CD4-positive, alpha-beta T cell treated with Interferon gamma for 1 hour (primary cell): ENCODE data around the gene LGALS9C.
"Not testable (repeated sequence)": the region's sequence is repeated elsewhere in the genome, so short reads cannot be mapped to it uniquely, and the experiment has no call there.

Experiments
- DNase-seq: peaks from one replicate; pipeline ENCODE4 v3.0.0-alpha.2; 2020

Gene LGALS9C

DNA sequence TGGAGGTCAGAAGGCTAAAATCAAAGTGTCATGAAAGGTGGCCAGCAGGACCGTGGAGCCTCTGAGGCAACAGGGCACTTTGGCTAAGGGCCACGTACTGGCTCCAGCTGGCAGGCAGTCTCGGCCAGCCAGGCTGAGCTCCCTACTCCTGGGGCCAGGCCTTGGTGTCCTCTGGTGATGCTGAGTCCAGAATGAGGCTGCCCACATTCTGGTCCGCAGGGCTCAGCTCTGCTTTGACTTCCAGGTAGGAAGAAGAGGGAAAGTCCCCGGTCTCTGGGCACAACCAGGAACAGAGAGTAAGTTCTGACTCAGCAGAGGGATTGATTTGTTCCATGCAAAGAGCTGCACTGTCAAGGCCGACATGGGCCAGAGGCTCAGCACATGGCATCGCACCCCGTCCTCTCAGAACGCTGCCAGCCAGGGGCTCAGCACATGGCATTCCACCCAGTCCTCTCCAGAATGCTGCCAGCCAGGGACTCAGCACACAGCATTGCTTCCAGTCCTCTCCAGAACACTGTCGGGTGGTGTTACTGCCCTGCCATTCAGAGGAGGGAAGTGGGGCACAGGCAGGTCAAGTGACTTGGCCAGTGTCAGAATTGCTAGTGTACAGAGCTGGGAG lies 2.5 kb downstream of the LGALS9C start:
- DNase-seq = not testable (repeated sequence)

DNA sequence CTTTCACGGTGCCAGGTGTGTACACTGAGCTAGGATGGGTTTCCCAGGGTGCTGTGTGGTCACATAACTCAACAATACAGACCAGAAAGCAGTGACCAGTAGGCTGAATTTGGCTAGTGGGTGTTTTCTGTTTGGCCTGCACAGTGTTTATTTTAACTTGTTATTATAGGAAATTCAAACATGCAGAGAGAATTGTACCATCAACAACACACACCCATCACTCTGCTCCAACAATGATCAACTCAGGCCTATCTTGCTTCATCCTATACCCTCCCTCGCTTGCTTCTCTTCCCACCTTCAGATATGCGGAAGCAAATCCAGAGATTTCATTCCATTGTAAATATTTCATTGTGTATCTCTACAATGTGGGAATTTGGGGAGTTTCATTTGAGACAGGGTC lies 5.2 kb downstream of the LGALS9C start:
- DNase-seq = not testable (repeated sequence)

DNA sequence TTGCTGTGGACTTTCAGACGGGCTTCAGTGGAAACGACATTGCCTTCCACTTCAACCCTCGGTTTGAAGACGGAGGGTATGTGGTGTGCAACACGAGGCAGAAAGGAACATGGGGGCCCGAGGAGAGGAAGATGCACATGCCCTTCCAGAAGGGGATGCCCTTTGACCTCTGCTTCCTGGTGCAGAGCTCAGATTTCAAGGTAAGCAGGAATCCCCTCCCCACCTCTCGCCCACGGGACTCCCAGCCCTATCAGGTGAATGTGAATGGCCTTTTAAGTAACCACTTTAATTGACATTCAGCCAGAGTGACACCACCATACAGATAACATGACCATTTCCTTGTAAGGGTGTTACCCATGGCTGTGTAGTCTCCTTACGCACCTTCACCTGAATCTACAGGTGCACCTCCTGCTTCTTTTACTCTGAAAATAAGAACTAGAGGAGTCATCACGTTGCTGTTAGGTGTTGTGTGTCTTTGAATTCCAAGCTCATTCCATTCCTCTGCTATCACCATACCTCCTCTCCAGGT lies 9.4 kb downstream of the LGALS9C start:
- not testable (repeated sequence) for DNase-seq

DNA sequence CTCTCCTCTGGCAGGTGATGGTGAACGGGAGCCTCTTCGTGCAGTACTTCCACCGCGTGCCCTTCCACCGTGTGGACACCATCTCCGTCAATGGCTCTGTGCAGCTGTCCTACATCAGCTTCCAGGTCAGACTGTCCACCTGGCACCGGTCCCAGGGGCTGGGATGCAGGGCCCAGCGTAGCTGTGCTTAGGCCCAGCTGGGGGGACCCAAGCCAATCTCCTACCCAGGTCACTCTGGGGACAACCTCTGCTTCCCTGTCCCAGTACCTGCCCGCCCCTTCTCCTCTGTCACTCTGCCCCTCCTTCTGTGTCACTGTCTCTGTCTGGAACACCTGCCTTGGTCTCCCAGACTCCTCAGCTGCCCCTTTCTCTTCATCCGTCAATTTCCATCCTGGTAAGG lies 11.0 kb downstream of the LGALS9C start:
- DNase-seq = not testable (repeated sequence)

DNA sequence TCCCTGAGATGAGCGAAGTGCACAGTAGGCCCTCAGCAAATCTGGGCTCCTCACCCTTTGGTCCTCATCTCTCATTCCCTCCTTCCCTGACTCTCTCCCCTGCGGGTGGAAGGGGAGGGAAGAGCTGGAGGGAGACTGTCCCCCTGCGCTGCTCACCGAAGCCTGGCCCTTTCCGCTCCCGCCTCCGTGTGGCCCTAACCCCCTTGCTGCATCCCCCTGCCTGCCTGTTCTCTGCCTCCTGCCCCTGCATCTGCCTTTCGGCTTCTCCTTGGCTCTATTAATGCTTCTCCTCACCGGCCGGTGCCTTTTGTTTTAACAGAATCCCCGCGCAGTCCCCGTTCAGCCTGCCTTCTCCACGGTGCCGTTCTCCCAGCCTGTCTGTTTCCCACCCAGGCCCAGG lies 12.0 kb downstream of the LGALS9C start:
- not testable (repeated sequence) for DNase-seq

DNA sequence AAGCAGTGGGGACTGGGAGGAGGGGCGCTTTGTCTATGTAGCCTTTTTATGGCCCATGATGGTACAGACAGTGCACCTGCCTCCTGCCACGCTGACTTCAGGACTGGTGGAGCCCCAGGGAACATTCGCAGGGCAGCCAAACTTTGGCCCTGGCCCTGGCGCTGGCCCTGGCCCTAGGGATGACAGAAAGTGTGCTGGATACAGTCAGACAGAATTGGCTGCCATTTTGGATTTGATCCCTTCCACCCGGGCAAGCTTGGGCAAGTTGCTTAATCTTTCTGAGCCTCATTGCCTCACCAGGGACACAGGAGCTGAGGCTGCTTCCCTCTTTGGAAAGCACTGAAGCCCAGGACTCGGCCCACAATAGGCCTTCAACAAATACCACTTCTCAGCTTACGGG lies 13.4 kb downstream of the LGALS9C start:
- not testable (repeated sequence) for DNase-seq

DNA sequence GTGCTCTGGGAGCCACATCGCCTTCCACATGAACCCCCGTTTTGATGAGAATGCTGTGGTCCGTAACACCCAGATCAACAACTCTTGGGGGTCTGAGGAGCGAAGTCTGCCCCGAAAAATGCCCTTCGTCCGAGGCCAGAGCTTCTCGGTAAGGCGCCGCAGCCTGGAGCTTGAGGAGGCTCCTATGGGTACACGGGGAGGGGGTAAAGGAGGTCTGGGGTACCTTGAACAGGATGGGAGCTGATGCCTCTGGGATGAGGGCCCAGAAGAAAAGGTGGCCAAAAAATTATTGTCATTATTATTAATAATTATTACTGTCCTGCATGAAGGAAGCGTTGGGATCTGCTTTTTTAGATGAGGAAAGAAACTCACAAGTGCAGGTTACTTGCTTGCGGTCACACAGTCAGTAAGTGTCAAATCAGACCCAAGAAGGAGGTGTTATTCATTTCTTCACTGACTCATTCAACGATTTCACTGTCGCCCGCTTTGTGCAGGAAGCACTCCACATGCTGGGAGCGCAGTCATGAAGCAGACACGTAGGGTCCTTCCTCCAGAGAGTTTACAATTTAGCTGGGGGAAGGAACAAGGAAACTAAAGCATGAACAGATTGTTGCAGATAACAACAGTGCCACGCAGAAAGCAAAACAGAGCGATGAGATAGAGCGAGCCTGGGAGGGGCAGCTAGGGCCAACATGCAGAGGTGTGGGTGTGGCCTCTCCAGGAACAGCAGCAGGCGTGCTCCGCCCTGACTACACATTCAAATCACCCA lies 16.3 kb downstream of the LGALS9C start:
- not testable (repeated sequence) for DNase-seq

DNA sequence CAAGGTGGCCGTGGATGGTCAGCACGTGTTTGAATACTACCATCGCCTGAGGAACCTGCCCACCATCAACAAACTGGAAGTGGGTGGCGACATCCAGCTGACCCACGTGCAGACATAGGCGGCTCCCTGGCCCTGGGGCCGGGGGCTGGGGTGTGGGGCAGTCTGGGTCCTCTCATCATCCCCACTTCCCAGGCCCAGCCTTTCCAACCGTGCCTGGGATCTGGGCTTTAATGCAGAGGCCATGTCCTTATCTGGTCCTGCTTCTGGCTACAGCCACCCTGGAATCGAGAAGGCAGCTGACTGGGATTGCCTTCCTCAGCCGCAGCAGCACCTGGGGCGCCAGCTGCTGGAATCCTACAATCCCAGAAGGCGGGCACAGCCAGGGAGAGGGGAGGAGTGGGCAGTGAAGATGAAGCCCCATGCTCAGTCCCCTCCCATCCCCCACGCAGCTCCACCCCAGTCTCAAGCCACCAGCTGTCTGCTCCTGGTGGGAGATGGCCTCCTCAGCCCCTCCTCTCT lies 17.7 kb downstream of the LGALS9C start:
- not testable (repeated sequence) for DNase-seq

DNA sequence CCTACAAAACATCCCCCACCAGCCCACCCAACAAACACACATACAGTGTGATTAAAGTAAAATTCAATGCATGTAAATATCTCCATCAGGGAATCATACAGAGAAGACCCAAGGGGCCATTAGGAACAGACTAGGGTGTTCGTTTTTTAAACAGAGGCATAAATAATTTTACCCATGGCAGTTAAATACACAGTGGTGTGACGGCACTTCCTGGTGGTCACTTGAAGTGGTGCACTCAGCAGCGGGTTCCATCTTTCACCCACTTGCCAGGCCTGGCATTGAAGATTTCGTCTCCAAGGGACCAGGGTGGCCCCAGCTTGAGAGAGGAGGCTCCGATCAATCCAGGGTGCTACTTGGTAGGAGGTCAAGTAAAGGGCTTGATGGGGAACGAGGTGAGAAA lies 20.5 kb downstream of the LGALS9C start:
- DNase-seq = not testable (repeated sequence)

DNA sequence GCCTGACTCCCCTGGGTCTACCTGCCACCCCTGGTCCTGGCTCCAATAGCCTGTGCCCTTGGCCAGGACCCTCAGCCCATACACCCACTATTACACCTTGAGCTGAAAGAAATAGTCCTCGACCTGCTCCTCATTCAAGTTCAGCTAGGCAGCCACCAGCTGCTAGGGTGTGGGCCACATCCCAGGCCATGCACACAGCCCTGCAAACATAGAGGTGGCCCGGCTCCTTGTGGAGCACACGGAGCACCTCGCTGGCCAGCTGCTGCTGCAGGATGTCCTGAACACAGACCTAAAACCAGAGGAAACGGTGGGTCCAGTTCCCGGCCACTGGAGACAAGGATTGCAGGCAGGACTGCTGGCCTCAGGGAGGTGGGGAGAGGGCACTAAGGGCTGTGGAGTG lies 22.5 kb downstream of the LGALS9C start:
- not testable (repeated sequence) for DNase-seq

DNA sequence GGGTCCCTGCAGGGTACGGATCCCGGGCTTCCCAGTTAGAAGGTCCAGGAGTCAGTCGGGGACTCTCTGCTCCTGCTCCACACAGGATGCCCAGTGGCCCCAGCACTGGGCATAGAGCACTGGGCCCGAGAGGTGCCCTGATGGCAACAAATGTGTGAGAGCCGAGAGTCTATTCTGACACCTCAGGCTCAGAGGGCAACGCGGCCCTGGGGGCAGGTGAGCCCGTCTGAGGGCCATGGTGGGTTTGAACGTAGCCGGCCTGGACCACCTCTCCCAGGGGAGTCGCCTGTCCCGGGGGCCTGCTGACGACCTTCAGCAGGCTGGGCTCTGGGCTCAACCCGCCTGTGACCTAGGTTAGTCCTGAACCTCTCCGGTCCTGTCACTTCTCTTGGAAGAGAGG lies 23.2 kb downstream of the LGALS9C start:
- not testable (repeated sequence) for DNase-seq

DNA sequence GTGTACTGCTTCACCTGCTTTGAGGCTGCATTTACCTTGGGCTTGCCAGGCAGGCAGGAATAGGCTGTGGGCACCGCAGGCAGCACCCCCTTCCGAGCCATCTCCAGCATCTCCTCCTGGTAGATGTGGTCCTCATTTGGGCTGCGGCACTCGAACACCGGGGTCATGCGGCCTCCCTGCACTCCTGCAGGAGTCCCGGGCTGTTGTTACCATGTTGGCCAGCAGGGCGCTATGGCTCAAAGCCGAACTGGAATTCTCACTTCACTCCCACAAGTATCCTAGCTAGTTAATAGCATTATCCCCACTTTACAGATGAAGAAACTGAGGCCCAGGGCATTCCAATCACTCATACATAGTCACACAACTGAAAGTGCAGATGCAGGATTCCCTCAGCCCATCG lies 23.7 kb downstream of the LGALS9C start:
- DNase-seq = not testable (repeated sequence)

DNA sequence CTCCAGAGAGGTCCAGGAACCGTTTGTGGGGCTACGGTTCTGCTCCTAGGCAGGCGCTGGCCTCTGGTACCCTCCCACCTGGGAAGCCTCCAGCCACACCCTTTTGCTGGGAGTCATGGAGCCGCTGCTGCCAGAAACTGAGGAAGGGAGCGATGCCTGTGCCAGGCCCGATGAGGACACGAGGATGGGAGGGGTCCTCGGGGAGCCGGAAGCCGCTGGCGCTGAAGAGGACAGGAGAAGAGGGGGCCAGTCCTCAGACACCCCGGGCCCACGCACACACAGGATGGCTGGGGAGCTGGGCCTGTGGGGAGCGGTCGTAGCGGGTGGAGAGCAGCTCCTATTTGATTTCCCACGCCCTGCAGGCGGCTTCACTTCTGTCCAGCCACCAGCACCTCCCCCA lies 24.2 kb downstream of the LGALS9C start:
- DNase-seq = not testable (repeated sequence)

DNA sequence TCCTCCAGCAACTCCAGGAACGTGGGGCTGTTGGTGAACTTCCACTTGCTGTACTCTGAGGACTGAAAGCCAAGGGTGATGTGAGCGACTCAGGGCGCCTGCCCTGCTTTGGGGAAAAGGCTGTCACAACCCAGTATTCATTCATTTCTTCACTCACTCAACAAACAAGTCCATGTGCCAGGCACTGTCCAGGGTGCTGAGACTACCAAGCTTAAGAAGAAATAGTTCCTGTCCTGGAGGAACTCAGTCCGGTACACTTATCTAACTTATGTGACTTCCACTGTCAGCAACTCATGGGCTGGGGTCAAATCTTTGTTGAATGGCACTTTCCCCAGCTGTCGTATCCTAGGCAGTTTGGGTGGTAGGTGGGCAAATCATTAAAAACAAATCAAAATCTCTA lies 26.6 kb downstream of the LGALS9C start:
- DNase-seq = not testable (repeated sequence)

DNA sequence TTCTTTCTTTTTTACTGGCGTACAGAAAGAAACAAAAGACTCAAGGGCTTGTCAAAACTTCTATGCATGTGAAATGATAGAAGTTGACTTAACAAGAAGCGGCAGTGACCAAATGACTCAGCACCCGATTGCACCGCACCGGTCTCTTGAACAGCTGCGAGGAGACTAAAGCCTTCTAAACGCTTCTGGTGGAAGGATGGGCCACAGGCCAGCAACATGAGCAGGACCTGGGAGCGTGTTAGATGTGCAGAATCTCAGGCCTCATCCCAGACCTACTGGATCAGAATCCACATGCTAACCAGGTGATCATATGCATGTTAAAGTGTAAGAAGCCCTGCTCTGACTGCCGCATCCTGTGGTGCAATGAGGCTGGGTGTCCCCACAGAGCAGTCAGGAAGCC lies 31.1 kb downstream of the LGALS9C start:
- not testable (repeated sequence) for DNase-seq

DNA sequence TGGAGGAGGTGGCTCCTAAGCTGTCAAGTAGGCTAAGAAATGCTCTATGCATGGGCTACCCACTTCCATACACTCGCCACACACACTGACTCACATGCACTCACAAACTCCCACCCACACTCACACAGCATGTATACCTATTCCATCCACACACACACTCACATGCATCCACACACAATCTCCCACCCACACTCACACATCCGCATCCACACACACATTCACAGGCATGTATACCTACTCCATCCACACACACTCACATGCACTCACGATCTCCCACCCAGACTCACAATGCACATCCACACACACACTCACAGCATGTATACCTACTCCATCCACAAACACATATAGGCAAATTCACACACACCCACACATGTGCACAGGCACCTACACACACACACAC lies 32.1 kb downstream of the LGALS9C start:
- DNase-seq = not testable (repeated sequence)

DNA sequence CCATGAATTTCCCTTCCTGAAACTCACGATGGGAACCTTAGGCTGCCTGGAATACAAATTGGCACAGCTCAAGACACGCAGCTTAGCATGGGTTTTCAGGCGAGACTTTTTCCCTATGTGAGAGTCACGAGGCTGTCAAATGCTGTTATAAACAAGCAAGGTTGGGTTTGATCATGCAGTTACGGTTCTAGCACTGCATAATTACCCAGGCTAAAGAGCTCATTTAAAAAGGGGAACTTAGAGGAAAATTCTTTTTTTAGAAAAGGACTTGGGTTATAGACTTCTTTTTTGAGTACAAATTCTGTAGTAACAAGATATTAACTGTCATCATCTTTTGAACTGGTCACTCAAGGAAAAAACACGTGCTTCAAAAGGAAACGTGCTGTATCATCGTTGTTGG lies 44.5 kb downstream of the LGALS9C start:
- not testable (repeated sequence) for DNase-seq

DNA sequence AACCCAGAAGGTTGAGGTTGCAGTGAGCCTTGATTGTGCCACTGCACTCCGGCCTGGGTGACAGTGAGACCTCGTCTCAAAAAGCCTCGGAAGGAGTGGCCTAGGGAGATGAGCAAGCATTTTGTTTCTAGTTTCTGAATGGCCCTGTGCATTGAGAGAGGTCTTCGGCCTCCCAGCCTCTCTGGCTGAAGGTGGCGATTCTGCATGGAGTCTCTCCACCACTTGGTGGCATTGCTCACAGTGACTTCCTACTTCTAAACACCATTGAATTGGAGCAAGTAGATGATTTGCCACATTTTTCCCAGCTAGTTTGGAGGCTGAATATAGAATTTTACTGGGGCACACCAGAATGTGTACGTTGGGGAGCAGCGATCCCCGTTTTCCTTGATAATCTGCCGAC lies 48.4 kb downstream of the LGALS9C start:
- DNase-seq = not testable (repeated sequence)

DNA sequence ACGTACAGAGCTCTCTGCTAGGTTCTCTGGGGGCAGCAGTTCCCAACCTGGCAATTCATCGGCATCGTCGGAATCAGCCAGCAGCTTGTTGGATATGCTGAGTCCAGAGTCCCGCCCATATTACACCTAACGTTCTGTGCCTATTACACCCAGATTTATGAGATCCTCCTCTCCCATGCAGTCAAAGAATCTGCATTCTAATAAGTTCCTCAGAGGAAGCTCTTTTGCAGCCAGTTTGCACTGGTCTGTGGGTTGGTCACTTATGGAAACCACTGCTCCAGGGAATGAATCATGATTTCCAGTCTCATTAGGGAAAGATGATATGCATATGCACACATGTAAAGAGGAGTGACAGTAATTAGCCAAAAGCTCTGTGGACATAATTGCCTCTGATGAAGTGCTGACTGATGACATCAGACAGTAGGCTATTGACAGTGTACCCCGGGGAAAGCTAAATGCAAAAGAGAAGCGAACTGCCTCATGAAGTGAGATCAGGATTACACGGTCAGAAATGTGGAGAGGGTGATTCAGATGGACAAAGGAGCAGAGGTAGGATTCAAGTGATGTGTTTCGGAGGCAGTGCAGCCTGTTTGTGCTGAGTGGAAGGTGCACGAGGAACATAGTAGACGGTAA lies 49.7 kb downstream of the LGALS9C start:
- DNase-seq = not testable (repeated sequence)

DNA sequence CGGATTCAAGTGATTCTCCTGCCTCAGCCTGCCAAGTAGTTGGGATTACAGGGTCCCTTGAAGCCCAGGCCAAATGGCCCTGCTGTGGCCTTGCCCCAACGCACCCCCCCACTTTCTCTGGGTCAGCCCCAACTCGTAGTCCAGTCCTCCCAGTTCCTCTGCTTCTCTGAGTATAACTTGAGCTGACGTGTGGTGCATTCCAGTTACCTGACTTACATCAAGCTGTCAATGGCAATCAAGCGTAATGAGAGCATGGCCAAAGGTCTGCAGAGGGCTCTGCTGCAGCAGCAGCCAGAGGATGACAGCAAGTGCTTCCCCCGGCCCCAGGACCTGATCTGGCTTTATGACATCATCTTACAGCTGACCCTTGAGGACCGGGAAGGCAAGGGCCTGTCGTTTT lies 50.8 kb downstream of the LGALS9C start:
- not testable (repeated sequence) for DNase-seq

DNA sequence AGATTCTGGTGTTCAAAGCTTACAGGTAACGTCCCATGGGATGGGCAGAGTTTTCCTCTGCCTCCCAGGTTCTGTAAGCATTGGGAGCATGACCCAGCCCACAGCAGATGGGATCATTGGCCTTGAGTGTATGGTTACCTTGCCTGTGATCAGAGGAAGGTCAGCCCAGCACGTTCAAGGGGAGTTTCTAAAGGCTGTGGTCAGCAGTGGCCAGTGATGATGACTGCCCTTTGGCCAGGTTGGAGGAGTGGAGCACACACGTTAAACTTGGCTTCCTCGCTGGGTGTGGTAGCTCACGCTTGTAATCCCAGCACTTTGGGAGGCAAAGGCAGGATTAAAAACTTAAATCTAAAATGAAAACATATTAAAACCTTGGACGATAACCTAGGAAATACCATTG lies 51.8 kb downstream of the LGALS9C start:
- DNase-seq = not testable (repeated sequence)

DNA sequence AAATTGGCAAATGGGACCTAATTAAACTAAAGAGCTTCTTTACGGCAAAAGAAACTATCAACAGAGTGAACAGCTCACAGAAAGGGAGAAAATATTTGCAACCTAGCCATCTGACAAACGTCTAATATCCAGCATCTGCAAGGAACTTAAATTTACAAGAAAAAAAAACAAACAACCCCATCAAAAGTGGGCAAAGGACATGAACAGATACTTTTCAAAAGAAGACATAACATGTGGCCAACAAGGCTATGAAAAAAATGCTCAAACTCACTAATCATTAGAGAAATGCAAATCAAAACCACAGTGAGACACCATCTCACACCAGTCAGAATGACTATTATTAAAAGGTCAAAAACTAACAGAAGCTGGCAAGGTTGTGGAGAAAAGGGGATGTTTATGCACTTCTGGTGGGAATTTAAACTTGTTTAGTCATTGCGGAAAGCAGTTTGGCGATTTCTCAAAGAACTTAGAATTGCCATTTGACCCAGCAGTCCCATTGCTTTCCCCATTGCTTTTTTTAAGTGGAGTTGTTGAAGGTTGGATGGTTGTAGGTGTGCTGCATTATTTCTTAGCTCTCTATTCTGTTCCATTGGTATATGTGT lies 52.4 kb downstream of the LGALS9C start:
- not testable (repeated sequence) for DNase-seq

DNA sequence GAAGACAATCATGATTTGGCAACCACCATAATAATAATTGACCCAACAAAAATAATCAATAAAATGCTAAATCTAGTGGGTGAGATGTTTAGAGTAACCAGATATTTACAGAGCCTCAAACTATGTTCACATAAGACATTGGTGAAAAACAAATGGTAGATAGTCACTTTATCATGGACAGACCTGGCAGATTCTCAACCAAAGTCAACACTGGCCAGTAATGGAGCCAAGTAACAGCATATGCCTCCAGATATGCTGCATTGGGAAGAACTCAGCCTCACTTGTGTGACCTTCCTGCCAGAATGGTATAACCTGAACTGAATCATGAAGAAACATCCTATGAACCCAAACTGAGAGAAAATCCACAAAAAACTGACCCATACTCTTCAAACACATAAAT lies 53.8 kb downstream of the LGALS9C start:
- not testable (repeated sequence) for DNase-seq
